Stimulated activated CD8-positive, alpha-beta memory T cell treated with anti-CD3 and anti-CD28 coated beads, Interleukin-12 subunit alpha, Interleukin-12 subunit beta, amount 100 ng/mL, for 4 hours (primary cell): ENCODE measurements around the gene NUDT17.
A peak's percentile ranks its signal among the peaks of the same experiment; 100 is the strongest.

ENCODE experiments used
- DNase-seq: peaks from one replicate; pipeline ENCODE4 v3.0.0-alpha.2; 2020; ENCODE audit warnings: low read depth

Gene NUDT17

GRCh38 chr1:145847827-145848226, 2.4 kb downstream of the NUDT17 start:
- DNase-seq: no peak

- DNase-seq: no peak
Observed at GRCh38 chr1:145849356-145850160, 4.1 kb downstream of the NUDT17 start.

GRCh38 chr1:145855426-145855948, 10.1 kb downstream of the NUDT17 start:
- DNase-seq: no peak

- no peak for DNase-seq
Observed at GRCh38 chr1:145857170-145857569, 11.7 kb downstream of the NUDT17 start.

- no peak for DNase-seq
Observed at GRCh38 chr1:145858238-145858900, 12.9 kb downstream of the NUDT17 start.

GRCh38 chr1:145858901-145859490, 13.6 kb downstream of the NUDT17 start, which contains the start of gene PIAS3:
Gene PIAS3 (minus strand): TSS chr1:145859081. CDS start chr1:145858990, 91 bp downstream.
- DNase-seq: peak; percentile 79

GRCh38 chr1:145859491-145860023, 14.1 kb downstream of the NUDT17 start:
- peak; percentile 60 for DNase-seq

GRCh38 chr1:145863282-145864018, 18.0 kb downstream of the NUDT17 start:
- no peak for DNase-seq

GRCh38 chr1:145868232-145868631, 22.8 kb downstream of the NUDT17 start:
- no peak for DNase-seq

- peak; percentile 18 for DNase-seq
Observed at GRCh38 chr1:145871994-145872924, 26.8 kb downstream of the NUDT17 start.

GRCh38 chr1:145874646-145875045, 29.2 kb downstream of the NUDT17 start:
- DNase-seq: no peak

GRCh38 chr1:145877923-145878486, 32.6 kb downstream of the NUDT17 start:
- DNase-seq: no peak

GRCh38 chr1:145878724-145879123, 33.3 kb downstream of the NUDT17 start:
- DNase-seq: no peak

GRCh38 chr1:145879775-145880174, 34.3 kb downstream of the NUDT17 start:
- DNase-seq: no peak

GRCh38 chr1:145884675-145885074, 39.2 kb downstream of the NUDT17 start:
- DNase-seq: no peak

GRCh38 chr1:145885738-145886287, 40.4 kb downstream of the NUDT17 start, which contains the start of gene ANKRD35:
Gene ANKRD35 (minus strand): TSS chr1:145885866. CDS start chr1:145885758, 108 bp downstream.
- peak; percentile 76 for DNase-seq

- no peak for DNase-seq
Observed at GRCh38 chr1:145886390-145886789, 41.0 kb downstream of the NUDT17 start.

GRCh38 chr1:145886816-145887215, 41.4 kb downstream of the NUDT17 start:
- no peak for DNase-seq

- DNase-seq: no peak
Observed at GRCh38 chr1:145887631-145888030, 42.2 kb downstream of the NUDT17 start.

GRCh38 chr1:145889722-145890121, 44.3 kb downstream of the NUDT17 start:
- no peak for DNase-seq
